ENCODE data around the gene VAC14. TPM values are rescaled to one million over a fixed set of nuclear protein-coding genes. Genes with fewer than 3 reads are reported as not detected.

Gene VAC14
- total RNA-seq, 1 experiment from 2014 or later = 69.2 TPM

DNA sequence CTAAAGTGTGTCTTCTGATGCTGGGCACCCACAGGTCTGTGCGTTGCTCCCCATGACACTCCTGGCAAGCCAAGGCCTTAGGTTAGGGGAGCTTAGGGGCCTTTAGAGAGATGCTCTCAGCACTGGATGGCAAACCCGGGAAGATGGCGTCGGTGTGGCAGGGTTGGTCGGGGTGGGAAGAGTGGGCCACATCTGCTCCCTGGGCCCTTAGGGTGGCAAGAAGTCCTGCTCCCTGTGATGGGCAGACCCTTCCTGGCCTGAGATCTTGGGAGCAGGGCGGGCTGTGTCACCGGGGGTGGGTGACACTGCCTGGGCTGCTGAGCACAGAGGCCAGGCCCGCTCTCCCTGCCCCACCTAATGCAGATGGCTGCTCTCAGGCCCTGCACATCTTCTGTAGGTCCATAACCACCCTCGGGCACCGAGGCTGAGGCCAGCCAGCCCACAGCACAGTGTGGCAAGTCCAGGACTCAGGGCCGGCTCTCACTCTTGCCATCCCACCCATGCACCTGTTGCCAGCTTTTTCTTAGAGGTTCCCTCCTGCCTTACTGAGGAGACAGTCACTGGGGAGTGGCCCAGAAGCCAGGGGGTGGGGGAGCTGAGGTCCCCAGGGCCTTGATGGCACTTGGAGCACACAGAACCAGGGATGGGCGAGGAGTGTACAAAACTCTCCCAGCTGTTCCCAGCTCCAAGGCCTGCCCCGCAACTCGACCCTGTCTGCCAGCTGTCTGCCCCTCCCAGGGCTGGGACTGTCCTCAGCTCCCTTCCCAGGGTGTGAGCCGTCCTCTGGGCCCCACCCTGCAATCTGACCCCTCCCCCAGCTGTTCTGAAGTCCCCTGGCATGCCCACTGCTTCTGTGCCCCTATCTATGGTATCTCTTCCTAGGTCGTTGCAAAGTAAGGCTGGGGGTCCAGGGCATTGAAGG, 110.7 kb downstream of the VAC14 start:
- no peak for DNase-seq (ENCODE audit: low spot score)
- in situ Hi-C loops (cut with HindIII; ENCODE audit: low sequenced_read_pairs) = no loop called here

DNA sequence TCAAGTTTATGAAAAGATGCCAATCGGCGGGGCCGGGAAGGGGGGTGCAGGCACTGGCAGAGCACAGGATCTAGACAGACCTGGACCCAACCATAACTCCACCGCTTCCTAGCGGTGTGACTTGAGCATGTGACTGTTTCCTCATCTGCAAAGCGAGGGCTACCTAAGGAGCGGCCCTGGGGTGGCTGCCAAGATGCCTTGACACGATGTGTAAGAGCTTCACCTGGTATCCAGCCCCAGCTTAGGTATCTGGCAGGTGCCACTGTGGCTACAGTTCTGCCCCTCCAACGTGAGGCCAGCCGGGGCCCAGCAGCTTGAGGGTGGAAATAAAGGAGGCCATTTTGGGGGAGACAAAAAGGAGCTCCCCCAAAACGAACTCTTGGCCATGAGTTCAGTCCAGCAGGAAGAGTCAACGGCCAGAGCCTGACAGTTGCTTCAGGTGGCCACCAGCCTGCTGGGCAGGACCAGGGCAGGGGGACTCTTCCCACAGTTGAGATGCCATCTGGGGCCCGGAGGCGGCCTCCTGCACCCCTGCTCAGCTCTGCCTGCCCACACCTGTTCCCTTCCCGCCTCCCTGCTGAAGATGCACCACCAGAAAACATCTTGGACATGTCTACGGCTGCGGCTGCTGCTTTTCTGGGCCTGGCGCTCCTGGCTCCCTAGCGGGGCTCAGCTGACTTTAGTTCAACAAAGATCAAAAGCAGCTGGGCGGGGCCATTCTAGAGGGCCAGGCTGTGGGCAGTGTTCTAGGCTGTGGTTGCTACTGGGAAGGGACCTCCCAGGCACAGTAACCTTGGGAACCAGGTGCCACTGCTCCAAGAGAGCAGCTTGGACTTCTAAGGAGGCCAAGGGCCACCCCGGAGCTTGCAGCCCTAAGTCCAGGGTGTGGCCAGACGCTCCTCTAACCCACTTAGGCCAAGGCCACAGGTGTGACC, 111.7 kb downstream of the VAC14 start:
- in situ Hi-C loops (cut with HindIII; ENCODE audit: low sequenced_read_pairs) = no loop called here
- no peak for DNase-seq (ENCODE audit: low spot score)

DNA sequence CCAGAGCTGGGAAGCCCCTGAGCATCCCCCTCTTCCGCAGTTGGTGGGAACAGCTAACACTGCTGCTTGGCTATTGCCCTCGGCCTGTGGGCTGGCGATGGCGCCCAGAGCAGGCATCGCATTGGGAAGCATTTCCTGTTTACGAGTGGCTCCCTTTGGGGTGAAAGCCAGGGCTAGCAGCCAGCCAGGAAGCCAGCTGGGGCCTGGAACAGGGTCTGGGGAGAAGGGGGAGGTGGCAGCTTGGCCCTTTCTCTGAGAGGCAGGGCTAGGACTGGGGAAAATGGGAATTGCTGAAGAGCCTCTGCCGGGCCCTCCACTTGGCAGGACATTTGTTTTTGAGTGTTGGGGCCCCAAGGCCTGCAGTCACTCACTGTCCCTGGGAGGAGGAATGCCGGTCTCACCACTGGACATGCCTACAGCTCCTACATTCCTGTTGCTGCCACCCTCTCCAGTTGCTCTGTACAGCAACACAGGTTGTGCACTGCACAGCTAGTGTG, 112.7 kb downstream of the VAC14 start:
- in situ Hi-C loops (cut with HindIII; ENCODE audit: low sequenced_read_pairs) = no loop called here
- DNase-seq (ENCODE audit: low spot score) = peak; percentile 90

DNA sequence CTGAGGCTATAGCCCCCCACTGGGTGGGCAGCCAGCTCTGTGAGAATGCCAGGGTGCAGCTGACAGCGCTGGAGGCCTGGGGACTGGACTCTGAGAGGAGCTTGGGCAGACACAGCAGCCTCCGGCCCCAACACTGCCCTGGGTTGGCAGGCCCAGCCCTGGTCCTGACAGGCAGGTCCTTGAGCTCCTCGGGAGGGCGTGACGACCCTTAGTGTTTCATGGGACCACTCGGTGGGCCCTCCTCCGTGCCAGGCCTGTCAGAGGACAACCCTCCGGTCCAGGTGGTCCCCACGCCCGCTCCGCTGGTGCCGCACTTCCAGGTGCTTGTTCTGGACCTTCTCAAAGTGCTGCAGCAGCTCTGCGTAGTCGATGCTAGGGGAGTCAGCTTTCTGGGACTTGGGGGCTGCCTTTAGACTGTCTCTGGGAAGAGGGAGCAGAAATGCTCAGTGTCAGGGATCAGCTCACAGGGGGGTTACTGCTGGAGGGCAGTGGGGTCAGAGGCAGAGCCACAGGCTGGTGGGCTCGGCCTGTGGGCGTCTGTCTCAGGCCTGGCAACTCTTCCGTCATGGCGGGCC, 113.2 kb downstream of the VAC14 start:
- in situ Hi-C loops (cut with HindIII; ENCODE audit: low sequenced_read_pairs) = no loop called here
- DNase-seq (ENCODE audit: low spot score) = no peak

DNA sequence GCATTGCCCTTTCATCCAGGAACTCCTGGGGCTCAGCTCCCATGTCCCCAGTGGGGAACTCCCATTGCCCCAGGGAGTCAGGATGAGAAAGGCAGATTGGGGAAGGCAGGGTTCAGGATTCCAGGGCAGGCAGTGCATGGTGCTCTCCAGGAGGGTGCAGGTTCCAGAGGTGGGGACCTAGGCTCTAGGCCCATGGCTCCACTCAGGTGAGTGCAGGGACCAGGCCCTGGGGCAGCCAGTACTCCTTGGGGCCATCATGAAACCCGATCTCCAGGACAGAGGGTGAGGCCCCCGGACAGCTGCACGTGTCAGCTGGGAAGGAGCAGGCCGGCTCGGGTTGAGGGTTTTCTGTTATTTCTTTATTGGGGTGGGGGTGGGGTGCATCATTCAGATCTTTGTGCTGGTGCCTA, 113.9 kb downstream of the VAC14 start:
- in situ Hi-C loops (cut with HindIII; ENCODE audit: low sequenced_read_pairs) = no loop called here
- DNase-seq (ENCODE audit: low spot score) = no peak

DNA sequence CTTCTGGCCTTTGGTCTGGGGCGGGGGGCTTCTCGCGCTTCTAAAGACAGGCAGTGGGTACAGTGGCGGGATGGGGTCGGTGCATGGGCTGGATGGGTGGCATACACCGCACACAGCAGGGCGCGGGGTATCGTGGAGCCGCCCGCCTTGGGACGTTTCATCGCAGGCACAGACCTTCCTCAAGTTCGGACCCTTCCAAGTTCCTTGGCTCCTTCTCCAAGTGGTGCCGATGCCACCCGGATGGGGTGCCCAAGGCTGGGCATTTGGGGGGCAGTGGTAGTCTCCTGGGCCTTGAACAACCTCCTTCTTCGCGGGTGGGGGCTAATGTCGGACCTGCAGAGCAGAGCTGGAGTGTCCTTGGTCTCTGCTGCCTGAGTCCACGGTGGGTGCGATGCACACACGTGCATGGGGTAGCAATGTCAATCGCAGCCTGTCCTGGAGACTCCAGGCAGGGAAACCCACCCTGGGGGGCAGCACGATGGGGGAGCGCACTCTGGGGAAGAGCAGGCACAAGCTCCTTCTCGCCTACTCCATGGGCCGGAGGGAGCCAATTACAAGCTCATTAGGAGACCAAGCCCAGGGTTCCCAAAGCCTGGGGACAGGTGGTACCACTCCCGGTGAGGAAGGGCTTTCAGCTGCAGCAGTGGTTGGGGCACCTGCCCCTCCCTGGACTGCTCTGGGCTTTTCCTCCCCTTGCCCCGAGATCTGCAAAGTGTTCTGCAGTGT, 114.4 kb downstream of the VAC14 start:
- no peak for DNase-seq (ENCODE audit: low spot score)
- in situ Hi-C loops (cut with HindIII; ENCODE audit: low sequenced_read_pairs) = no loop called here

DNA sequence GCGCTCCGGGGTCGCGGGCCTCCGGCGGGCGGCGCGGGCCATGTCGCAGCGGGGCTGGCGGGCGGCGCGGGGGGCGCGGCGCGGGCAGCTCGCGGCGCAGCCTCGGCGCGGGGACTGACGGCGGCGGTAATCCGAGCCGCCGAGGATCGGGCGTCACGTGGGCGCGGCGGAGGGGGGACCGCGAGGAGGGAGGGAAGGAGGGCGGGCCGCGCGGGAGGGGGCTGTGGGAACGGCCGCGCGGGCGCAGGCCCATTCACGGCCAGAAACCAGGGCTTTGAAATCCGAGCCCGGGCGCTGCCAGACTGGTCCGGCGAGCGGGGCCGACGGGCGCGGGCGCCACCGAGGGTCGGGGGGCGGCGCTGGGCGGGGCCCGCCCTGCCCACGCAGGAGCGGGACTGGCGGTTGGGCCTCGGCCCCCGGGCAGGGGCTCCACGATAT, 115.0 kb downstream of the VAC14 start, which contains the start of gene MTSS2:
Gene MTSS2, minus strand, starts transcription at position 116 of the 438 bp plus-strand sequence. CDS start 262 bp downstream, outside the sequence.
- peak; percentile 85 for DNase-seq (ENCODE audit: low spot score)

DNA sequence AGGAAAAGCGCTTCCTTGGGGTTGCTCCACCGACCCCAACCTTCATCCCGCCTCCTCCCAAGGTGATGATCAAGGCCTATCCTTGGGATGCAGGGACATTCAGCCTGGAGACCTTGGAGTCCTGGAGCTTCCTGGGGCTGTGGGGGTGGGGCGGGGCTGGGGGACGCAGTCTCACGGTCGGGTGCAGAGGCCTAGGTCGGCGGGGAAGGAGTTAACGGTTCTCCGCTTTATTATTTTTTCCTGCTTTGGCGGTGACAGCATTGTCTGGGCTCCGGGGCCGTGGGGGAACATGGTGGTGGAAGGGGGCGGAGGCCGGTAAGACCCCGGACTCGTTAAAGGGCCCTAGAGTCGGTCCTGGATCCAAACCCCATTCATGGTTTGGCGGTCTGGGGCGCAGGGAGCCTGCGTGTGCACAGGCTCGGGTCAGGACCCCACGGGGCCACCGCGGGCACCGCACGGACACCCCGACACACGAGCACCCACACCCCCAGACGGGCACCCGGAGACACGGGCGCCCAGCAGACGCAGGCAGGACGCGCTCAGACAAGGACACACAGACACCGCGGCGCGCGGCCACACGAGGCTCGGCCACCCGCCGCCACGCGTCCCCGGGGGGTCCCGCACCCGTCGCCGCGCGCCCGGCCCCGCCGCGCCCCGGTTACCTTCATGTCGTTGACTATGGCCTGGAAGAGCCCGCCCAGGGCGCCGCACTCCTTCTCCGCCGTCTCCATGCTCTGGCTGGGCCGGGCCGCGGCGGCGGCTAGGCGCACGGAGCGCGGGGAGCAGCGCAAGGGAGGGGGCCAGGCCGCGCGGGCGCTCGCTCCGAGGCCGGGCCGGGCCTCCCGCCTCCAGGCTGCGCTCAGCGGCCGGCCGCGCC, 115.7 kb downstream of the VAC14 start:
- DNase-seq (ENCODE audit: low spot score) = no peak

More for the DNA sequence above, 115.0 kb downstream of the VAC14 start, which contains the start of gene MTSS2:
- in situ Hi-C loops (cut with HindIII; ENCODE audit: low sequenced_read_pairs) = no loop called here

DNA sequence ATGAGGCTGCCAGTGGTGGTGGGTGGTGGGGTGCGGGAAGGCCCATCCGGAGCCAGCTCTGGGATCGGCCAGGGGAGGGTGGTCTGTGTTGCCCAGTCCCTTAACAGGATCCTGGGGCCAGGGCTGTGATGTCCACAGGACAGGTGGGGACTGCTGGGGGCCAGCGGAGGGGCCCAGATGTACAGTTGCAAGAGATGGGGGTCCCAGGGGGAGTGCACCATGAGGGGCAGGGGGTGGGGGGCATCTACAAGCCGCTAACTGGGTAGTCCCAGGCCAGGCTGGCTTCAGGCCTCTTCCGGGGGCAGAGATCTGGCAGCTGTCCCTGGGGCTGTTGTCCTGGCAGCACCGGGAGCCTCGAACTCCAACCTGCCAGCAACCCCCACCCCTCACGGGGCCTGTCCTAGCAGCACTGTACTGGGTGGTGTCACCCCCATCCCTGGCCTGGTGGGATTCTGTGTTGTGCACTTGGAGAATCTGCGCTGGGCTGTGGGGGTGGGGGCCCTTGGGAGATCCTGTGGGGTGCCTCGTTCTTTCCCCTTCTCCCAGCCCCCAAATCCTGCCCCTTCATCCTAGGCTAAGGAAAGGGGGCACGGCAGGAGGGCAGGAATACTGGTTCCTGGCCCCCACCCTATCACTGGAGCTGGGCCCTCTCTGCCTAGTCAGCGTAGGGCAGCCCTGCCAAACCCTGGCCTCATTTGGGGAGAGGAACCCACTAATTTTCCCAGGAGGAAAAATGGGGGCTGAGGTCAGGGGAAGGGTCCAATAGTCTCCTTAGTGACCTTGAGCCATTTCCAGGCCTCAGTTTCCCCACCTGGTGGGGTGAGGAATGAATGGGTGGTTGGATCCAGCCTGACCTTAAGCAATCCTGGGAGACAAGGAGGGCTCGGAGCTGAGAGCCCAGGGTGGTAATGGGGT, 116.6 kb downstream of the VAC14 start:
- in situ Hi-C loops (cut with HindIII; ENCODE audit: low sequenced_read_pairs) = no loop called here
- DNase-seq (ENCODE audit: low spot score) = no peak

More for the DNA sequence above, 115.7 kb downstream of the VAC14 start:
- in situ Hi-C loops (cut with HindIII; ENCODE audit: low sequenced_read_pairs) = no loop called here

DNA sequence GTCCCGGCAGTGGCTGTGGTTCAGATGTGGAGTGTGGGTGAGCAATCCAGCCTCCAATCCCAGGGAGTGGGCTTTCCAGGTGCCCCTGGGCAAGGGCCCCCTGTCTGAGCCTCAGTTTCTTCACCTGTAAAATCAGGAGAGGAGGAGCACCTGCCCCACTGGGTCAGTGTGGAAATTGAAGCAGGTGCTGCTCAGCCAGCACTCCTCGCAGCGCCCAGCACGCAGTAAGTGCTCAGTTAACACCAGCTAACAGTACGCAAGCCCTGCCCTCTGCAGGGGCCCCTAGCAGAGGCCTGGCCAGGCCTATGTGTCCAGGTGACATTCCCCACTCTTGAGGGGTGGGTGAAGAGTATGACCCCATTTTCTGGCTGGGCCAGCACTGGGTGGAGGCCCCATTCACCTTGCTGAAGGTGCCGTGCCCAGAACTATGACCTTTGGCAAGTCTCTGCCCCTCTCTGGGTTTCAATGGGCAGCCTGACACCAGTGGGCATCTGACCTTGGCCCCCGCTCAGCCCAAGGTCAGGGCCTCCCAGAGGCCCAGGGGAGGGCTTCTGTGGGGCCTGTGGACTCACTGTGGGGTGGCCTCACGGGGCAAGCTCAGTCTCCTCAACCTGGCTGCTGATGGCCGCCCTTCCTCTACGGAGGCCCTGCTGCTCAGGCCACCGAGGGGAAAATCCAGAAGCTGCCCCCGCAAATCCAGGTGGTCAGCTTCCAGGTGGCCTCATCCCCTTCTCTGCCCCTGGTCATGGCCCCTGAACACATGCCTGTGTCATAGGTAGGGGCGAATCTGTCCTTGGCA, 117.6 kb downstream of the VAC14 start:
- in situ Hi-C loops (cut with HindIII; ENCODE audit: low sequenced_read_pairs) = no loop called here
- no peak for DNase-seq (ENCODE audit: low spot score)

DNA sequence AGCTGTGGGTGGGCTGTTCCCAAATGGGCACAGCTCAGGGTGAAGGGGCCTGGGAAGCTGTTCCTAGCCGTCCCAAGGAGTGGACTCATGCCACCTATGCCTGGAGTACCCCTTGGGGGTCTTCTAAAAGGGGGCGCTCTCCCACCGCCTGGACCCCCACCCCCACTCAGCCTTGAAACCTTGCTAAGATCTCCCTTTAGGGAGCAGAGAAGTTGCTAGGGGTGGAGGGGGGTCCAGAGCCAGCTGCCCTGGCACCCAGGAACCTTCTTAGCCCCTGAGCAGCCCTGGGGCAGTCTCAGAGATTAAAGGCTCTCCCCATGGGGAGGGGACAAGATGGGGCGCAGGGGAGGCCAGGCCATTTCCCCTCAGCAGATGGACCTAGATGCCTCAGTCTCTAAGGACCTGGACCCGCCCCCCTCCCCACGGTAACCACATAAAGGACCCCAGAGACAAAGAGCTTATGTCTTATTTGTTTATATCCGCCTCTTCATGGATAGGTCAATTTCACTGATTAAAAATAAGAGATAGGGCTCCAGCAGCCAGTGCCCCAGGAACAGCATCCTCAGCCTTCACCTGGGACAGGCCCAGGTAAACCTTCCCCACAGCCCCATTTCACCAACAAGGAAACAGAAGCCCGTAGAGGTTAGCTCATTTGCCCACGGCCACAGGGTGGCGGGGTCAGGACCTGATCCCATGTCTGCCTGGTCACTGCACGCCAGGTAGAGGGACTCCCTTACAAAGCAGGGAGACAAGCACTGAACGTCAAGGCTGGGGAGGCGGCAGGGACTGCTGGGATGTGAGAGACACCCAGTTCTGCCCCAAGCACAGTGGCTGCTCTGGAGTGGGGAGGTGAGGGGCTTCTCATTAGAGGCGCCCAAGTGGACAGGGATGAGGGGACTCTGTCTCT, 118.5 kb downstream of the VAC14 start:
- in situ Hi-C loops (cut with HindIII; ENCODE audit: low sequenced_read_pairs) = no loop called here
- no peak for DNase-seq (ENCODE audit: low spot score)

DNA sequence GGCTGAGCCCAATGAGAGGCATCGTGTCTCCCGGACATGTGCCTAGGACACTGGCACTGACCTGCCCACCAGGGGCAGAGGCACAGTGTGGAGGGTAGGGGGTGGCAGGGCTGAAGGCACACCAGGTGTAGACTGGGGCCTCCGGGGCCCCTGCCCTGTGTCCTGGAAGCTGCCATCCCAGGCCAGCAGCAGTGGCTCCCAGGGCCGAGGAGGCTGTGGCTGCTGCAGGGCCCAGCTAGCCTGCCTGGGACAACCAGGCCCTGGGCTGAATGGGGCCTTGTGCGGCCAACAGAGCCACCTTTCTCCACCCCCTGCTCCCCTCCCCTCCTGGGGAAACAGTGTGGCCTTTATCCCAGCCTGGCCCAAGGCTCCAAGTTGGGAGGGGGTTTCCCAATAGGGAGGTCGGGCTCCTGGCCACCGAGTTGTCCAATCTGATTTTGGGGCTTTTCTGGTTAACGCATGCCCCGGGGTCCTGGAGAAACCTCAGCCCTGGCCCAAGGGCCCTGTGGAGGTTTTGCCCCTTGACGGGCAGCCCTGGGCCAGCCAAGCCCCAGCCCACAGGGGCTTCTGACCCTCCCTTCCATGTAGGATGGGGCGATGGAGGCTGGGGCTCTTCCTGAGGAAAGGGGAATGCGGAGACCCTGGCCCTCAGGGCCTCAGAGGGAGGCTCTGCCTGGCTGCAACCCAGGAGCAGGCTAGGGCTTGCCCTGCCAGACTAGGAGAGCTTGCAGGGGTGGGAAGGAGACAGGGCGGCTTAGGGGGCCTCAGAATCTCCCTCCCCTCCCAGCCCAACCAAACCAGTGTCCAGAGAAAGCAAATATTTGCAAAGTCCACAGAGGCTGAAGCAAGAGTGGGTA, 119.3 kb downstream of the VAC14 start:
- DNase-seq (ENCODE audit: low spot score) = no peak
- in situ Hi-C loops (cut with HindIII; ENCODE audit: low sequenced_read_pairs) = no loop called here

DNA sequence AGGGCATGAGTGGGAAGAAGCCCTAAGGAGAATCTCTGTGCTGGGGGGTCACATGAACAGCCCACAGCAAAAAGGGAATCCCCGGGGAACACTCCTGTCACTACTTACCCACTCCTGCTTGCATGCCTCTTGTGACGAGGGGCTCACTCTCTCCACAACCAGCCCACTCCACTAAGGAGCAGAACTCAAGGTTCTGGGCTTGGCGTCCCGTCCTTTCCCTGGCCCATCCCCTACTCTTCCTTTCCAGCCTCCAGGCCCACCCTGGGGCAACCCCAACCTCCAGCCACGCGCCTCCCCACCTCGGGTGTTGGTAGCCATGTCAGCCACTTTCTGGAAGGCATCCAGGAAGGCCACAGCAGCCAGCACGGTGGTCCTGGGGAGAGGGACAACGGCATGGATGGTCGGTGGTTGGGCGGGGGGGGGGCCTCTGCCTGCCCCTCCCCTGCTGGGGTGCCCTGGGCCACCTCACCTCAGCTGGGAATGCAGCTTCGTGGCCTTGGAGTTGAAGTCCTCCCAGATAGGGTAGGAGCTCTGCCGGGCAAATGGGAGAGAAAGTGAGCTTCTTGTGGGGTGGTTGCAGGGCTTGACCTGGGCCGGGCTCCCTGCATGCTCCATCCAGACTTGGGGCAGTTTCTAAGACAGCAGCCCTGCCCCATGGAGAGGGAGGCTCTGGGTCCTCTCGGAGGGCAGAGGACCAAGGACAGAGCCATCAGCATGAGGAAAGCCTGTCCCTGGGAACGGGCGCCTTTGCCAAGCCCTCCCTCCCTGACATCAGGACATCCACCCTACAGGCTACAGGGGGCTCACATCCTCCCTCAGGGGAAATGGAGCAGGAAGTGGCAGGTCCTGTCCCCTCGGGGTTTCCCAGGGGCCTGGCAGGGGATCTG, 120.2 kb downstream of the VAC14 start:
- no peak for DNase-seq (ENCODE audit: low spot score)
- in situ Hi-C loops (cut with HindIII; ENCODE audit: low sequenced_read_pairs) = no loop called here
